ENCODE measurements around the gene KLF2.

- no peak for TF ChIP-seq EP300 (IDR thresholded peaks at IDR 0.05)
- TF ChIP-seq POLR2A (IDR thresholded peaks at IDR 0.05) = no peak
- TF ChIP-seq, protein P1, sequence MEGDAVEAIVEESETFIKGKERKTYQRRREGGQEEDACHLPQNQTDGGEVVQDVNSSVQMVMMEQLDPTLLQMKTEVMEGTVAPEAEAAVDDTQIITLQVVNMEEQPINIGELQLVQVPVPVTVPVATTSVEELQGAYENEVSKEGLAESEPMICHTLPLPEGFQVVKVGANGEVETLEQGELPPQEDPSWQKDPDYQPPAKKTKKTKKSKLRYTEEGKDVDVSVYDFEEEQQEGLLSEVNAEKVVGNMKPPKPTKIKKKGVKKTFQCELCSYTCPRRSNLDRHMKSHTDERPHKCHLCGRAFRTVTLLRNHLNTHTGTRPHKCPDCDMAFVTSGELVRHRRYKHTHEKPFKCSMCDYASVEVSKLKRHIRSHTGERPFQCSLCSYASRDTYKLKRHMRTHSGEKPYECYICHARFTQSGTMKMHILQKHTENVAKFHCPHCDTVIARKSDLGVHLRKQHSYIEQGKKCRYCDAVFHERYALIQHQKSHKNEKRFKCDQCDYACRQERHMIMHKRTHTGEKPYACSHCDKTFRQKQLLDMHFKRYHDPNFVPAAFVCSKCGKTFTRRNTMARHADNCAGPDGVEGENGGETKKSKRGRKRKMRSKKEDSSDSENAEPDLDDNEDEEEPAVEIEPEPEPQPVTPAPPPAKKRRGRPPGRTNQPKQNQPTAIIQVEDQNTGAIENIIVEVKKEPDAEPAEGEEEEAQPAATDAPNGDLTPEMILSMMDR (IDR thresholded peaks at IDR 0.05) = no peak
Measured at GRCh38 chr19:16325161-16325527, 518 bp downstream of the KLF2 start.
